ENCODE results near the gene WASF2.
"Not testable (repeated sequence)": the region's sequence is repeated elsewhere in the genome, so short reads cannot be mapped to it uniquely, and the experiment has no call there.

WASF2 gene

GRCh38 chr1:27388337-27389005 is 101.5 kb downstream of the WASF2 start:
- TF ChIP-seq CTCF (IDR thresholded peaks at IDR 0.05; ENCODE audit: low read length) = peak; percentile 97
- TF ChIP-seq EZH2 (IDR thresholded peaks at IDR 0.05; ENCODE audit: borderline replicate concordance, low read length) = no peak
- H3K9me2 ChIP-seq (ENCODE audit: low read depth, low read length) = no peaks in the 10 kb centered on the region
- H3K36me3 ChIP-seq (ENCODE audit: insufficient read depth, low read length) = no peaks in the 10 kb centered on the region
- no peak overlapping the region for H3K4me2 ChIP-seq (ENCODE audit: low read length)
- H3K27me3 ChIP-seq (ENCODE audit: insufficient read depth, low read length) = peaks cover 4% of the 10 kb centered on the region; the same call in 1 of the 2 replicates
- H4K20me1 ChIP-seq (ENCODE audit: insufficient read depth, low read length) = no peaks in the 10 kb centered on the region
- no peak overlapping the region for H2AFZ ChIP-seq (ENCODE audit: low read length)
- no peak overlapping the region for H3K4me3 ChIP-seq (ENCODE audit: low read depth, low read length, poor library complexity, severe bottlenecking)
- no peak overlapping the region for H3K9ac ChIP-seq (ENCODE audit: low read length)
- H3F3A ChIP-seq (ENCODE audit: insufficient read depth, low read length) = no peaks in the 10 kb centered on the region
- no peak overlapping the region for H3K27ac ChIP-seq (ENCODE audit: low read depth, low read length, poor library complexity, severe bottlenecking)
- H3K79me2 ChIP-seq (ENCODE audit: insufficient read depth, low read length) = no peaks in the 10 kb centered on the region
- no peaks in the 10 kb centered on the region for H3K9me3 ChIP-seq (ENCODE audit: low read length)
- H3K4me1 ChIP-seq (ENCODE audit: insufficient read depth, low read length, severe bottlenecking) = peaks cover 14% of the 10 kb centered on the region

- H2AFZ ChIP-seq (ENCODE audit: low read length); H3K9me3 ChIP-seq (ENCODE audit: low read length); H3K4me2 ChIP-seq (ENCODE audit: low read length); H3K79me2 ChIP-seq (ENCODE audit: insufficient read depth, low read length); H3K27me3 ChIP-seq (ENCODE audit: insufficient read depth, low read length); H3K9ac ChIP-seq (ENCODE audit: low read length); H3K36me3 ChIP-seq (ENCODE audit: insufficient read depth, low read length); H3K9me2 ChIP-seq (ENCODE audit: low read depth, low read length); H3K4me1 ChIP-seq (ENCODE audit: insufficient read depth, low read length, severe bottlenecking); H3K4me3 ChIP-seq (ENCODE audit: low read depth, low read length, poor library complexity, severe bottlenecking); H3F3A ChIP-seq (ENCODE audit: insufficient read depth, low read length); H3K27ac ChIP-seq (ENCODE audit: low read depth, low read length, poor library complexity, severe bottlenecking); H4K20me1 ChIP-seq (ENCODE audit: insufficient read depth, low read length): not testable (repeated sequence)
Observed at GRCh38 chr1:27384797-27385196, 105.2 kb downstream of the WASF2 start.

GRCh38 chr1:27383661-27384060 is 106.3 kb downstream of the WASF2 start:
- H3K27me3 ChIP-seq (ENCODE audit: insufficient read depth, low read length) = peaks cover 4% of the 10 kb centered on the region; the same call in 1 of the 2 replicates
- H3K4me2 ChIP-seq (ENCODE audit: low read length) = no peak overlapping the region
- no peak overlapping the region for H3K27ac ChIP-seq (ENCODE audit: low read depth, low read length, poor library complexity, severe bottlenecking)
- H3K36me3 ChIP-seq (ENCODE audit: insufficient read depth, low read length) = no peaks in the 10 kb centered on the region
- no peaks in the 10 kb centered on the region for H3K9me3 ChIP-seq (ENCODE audit: low read length)
- H3K79me2 ChIP-seq (ENCODE audit: insufficient read depth, low read length) = no peaks in the 10 kb centered on the region
- H2AFZ ChIP-seq (ENCODE audit: low read length) = no peak overlapping the region
- H3K4me1 ChIP-seq (ENCODE audit: insufficient read depth, low read length, severe bottlenecking) = no peaks in the 10 kb centered on the region
- H4K20me1 ChIP-seq (ENCODE audit: insufficient read depth, low read length) = no peaks in the 10 kb centered on the region
- H3F3A ChIP-seq (ENCODE audit: insufficient read depth, low read length) = no peaks in the 10 kb centered on the region
- no peak overlapping the region for H3K4me3 ChIP-seq (ENCODE audit: low read depth, low read length, poor library complexity, severe bottlenecking)
- H3K9ac ChIP-seq (ENCODE audit: low read length) = no peak overlapping the region
- H3K9me2 ChIP-seq (ENCODE audit: low read depth, low read length) = no peaks in the 10 kb centered on the region
- TF ChIP-seq CTCF (IDR thresholded peaks at IDR 0.05; ENCODE audit: low read length) (no peak), EZH2 (IDR thresholded peaks at IDR 0.05; ENCODE audit: borderline replicate concordance, low read length) (no peak)

- Histone ChIP-seq H3K27me3 (ENCODE audit: insufficient read depth, low read length) (peaks cover 4% of the 10 kb centered on the region; the same call in 1 of the 2 replicates), H3K9me2 (ENCODE audit: low read depth, low read length) (no peaks in the 10 kb centered on the region), H3K36me3 (ENCODE audit: insufficient read depth, low read length) (no peaks in the 10 kb centered on the region), H3K9me3 (ENCODE audit: low read length) (no peaks in the 10 kb centered on the region), H3K4me2 (ENCODE audit: low read length) (no peak within 1 kb of the TSS), H3K4me3 (ENCODE audit: low read depth, low read length, poor library complexity, severe bottlenecking) (no peak within 1 kb of the TSS), H3K4me1 (ENCODE audit: insufficient read depth, low read length, severe bottlenecking) (no peaks in the 10 kb centered on the region), H3K9ac (ENCODE audit: low read length) (no peak within 1 kb of the TSS), H2AFZ (ENCODE audit: low read length) (no peak within 1 kb of the TSS), H4K20me1 (ENCODE audit: insufficient read depth, low read length) (no peaks in the 10 kb centered on the region), H3F3A (ENCODE audit: insufficient read depth, low read length) (no peaks in the 10 kb centered on the region), H3K27ac (ENCODE audit: low read depth, low read length, poor library complexity, severe bottlenecking) (no peak within 1 kb of the TSS), H3K79me2 (ENCODE audit: insufficient read depth, low read length) (no peaks in the 10 kb centered on the region)
- no peak for TF ChIP-seq CTCF (IDR thresholded peaks at IDR 0.05; ENCODE audit: low read length)
- no peak for TF ChIP-seq EZH2 (IDR thresholded peaks at IDR 0.05; ENCODE audit: borderline replicate concordance, low read length)
Observed at GRCh38 chr1:27383039-27383605, 106.8 kb downstream of the WASF2 start, which contains the start of gene CD164L2. Gene CD164L2, minus strand, starts transcription at chr1:27383333. Its CDS starts 94 bp downstream, at chr1:27383239.

All from OCI-LY1 (cell line).